Transverse colon (tissue), 3 donors: ENCODE measurements around the gene LMNTD2.

ENCODE experiments used
- CTCF ChIP-seq, 5 experiments: fragments of 200-600 bp in 3 of 5; fragments of 450-650 bp in 2 of 5; sonication (generic) in 3 of 5; IDR thresholded peaks; 1 replicate in 2 of 5; 2 replicates in 3 of 5; pipeline ENCODE4 v1.5.1; 2016 to 2017; ENCODE audit warnings: antibody characterized with exemption in 5 of 5, inconsistent platforms in 3 of 5, mild to moderate bottlenecking in 2 of 5, moderate library complexity in 1 of 5
- POLR2A ChIP-seq: fragments of 450-650 bp; IDR thresholded peaks from one replicate; pipeline ENCODE4 v1.6.1; 2016; ENCODE audit warnings: antibody characterized with exemption, mild to moderate bottlenecking, moderate library complexity

GRCh38 chr11:536841-537621 lies 23.5 kb downstream of the LMNTD2 start, which contains the start of gene LRRC56:
- TF ChIP-seq POLR2A: peak; percentile 39
- TF ChIP-seq CTCF (IDR thresholded peaks at IDR 0.05): peak in 1 of 5 experiments; percentile 7
